Endodermal cell (in vitro differentiated cells): Measurements from ENCODE around the gene MIPOL1. TPM values are rescaled to one million over a fixed set of nuclear protein-coding genes. Genes with fewer than 3 reads are reported as not detected.
"Not testable (repeated sequence)": the region's sequence is repeated elsewhere in the genome, so short reads cannot be mapped to it uniquely, and the experiment has no call there.

Source experiments
- DNase-seq: peaks from one replicate; pipeline ENCODE4 v3.0.0-alpha.2; 2017
- H3K27ac ChIP-seq: 2 replicates; pipeline ENCODE4 v1.5.1; 2013; ENCODE audit warnings: mild to moderate bottlenecking, low read depth, low read length, moderate library complexity
- H3K27me3 ChIP-seq: 2 replicates; pipeline ENCODE4 v1.6.1; 2013; ENCODE audit warnings: mild to moderate bottlenecking, low read length, moderate library complexity; ENCODE audit not compliant: insufficient read depth, control insufficient read depth, poor library complexity, severe bottlenecking
- H3K36me3 ChIP-seq: 2 replicates; pipeline ENCODE4 v1.7.0; 2013; ENCODE audit warnings: mild to moderate bottlenecking, low read length, moderate library complexity; ENCODE audit not compliant: control insufficient read depth, insufficient read depth
- H3K4me1 ChIP-seq: one replicate; pipeline ENCODE4 v1.7.0; 2013; ENCODE audit warnings: low read length; ENCODE audit not compliant: control insufficient read depth, insufficient read depth
- H3K4me3 ChIP-seq: 2 replicates; pipeline ENCODE4 v1.5.1; 2013; ENCODE audit warnings: mild to moderate bottlenecking, low read length, moderate library complexity
- H3K9ac ChIP-seq: 2 replicates; pipeline ENCODE4 v1.6.1; 2013; ENCODE audit warnings: mild to moderate bottlenecking, low read length, moderate library complexity; ENCODE audit not compliant: poor library complexity, severe bottlenecking; ENCODE audit errors: extremely low read depth
- H3K9me3 ChIP-seq: 2 replicates; pipeline ENCODE4 v1.6.1; 2013; ENCODE audit warnings: mild to moderate bottlenecking, low read length, moderate library complexity; ENCODE audit not compliant: control insufficient read depth
- H3K27ac Mint-ChIP-seq: 2 replicates; pipeline ENCODE4 v1.8.0; 2020; ENCODE audit warnings: mixed read lengths
- H3K27me3 Mint-ChIP-seq: 2 replicates; pipeline ENCODE4 v1.8.0; 2021; ENCODE audit warnings: mild to moderate bottlenecking, mixed read lengths; ENCODE audit not compliant: insufficient read depth
- H3K36me3 Mint-ChIP-seq: 2 replicates; pipeline ENCODE4 v1.8.0; 2020; ENCODE audit warnings: low read depth, mixed read lengths
- H3K4me1 Mint-ChIP-seq: 2 replicates; pipeline ENCODE4 v1.8.0; 2020; ENCODE audit warnings: mixed read lengths
- H3K4me3 Mint-ChIP-seq: 2 replicates; pipeline ENCODE4 v1.8.0; 2020; ENCODE audit warnings: mild to moderate bottlenecking, moderate library complexity, mixed read lengths
- H3K9me3 Mint-ChIP-seq: 2 replicates; pipeline ENCODE4 v1.8.0; 2020; ENCODE audit warnings: mild to moderate bottlenecking, mixed read lengths
- WGBS, 2 experiments: methylation state at CpG; one replicate each; pipeline versions ENCODE4 v1.1.5 to v1.1.7; 2013; ENCODE audit warnings: missing lambda C conversion rate in 2 of 2, mixed read lengths in 1 of 2; ENCODE audit not compliant: insufficient coverage in 1 of 2, insufficient read length in 1 of 2; 5-methylcytosine and 5-hydroxymethylcytosine counted together
- total RNA-seq, 2 donors: library from RNA; stranded (reverse); fragmentation: NEBNext Ultra II Directional in 1 of 2; extraction: Animal tissue kit (Norgen Biotek cat#: 25700) in 1 of 2; gene quantifications; 2 replicates in 1 of 2; 3 replicates in 1 of 2; pipeline ENCODE4 v1.2.1, GENCODE V29; 2021
- TF ChIP-seq, protein P1 (sequence below): fragments of 200-600 bp; sonication (generic); conservative IDR thresholded peaks from 2 replicates; pipeline ENCODE4 v1.5.0; 2021; ENCODE audit warnings: antibody characterized with exemption, mild to moderate bottlenecking

Gene MIPOL1
- total RNA-seq, 2 donors from 2014 or later = 22.0 to 28.5 TPM

DNA sequence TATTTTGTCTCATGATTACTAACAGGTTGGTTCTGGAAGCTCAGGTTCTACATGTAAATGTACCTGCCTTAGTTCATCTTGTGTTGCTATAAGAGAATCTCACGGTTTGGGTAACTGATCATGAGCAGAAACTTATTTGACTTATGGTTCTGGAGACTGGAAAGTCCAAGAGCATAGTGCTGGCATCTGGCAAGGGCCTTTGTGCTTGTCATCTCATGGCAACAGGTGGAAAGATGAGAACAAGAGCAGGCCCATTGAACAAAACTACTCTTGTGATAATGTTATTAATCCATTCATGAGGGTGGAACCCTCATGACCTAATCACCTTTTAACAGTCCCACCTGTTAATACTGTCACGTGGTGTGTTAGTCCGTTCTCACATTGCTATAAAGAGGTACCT lies 23.3 kb downstream of the MIPOL1 start:
- 88 to 100% methylated on average over 2 to 3 of the region's 3 CpGs for WGBS, 2 experiments
- H3K4me3 ChIP-seq = no peak overlapping the region
- Mint-ChIP-seq H3K9me3 (peaks cover 52% of the 10 kb centered on the region), H3K4me1 (no peaks in the 10 kb centered on the region), H3K27me3 (no peaks in the 10 kb centered on the region), H3K27ac (no peak overlapping the region), H3K36me3 (peaks cover 31% of the 10 kb centered on the region), H3K4me3 (no peak overlapping the region)
- peaks cover 49% of the 10 kb centered on the region for H3K9me3 ChIP-seq
- no peaks in the 10 kb centered on the region for H3K27me3 ChIP-seq
- no peak for DNase-seq
- TF ChIP-seq, protein P1, sequence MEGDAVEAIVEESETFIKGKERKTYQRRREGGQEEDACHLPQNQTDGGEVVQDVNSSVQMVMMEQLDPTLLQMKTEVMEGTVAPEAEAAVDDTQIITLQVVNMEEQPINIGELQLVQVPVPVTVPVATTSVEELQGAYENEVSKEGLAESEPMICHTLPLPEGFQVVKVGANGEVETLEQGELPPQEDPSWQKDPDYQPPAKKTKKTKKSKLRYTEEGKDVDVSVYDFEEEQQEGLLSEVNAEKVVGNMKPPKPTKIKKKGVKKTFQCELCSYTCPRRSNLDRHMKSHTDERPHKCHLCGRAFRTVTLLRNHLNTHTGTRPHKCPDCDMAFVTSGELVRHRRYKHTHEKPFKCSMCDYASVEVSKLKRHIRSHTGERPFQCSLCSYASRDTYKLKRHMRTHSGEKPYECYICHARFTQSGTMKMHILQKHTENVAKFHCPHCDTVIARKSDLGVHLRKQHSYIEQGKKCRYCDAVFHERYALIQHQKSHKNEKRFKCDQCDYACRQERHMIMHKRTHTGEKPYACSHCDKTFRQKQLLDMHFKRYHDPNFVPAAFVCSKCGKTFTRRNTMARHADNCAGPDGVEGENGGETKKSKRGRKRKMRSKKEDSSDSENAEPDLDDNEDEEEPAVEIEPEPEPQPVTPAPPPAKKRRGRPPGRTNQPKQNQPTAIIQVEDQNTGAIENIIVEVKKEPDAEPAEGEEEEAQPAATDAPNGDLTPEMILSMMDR = no peak
- H3K27ac ChIP-seq = no peak overlapping the region
- peaks cover 9% of the 10 kb centered on the region for H3K36me3 ChIP-seq
- no peak overlapping the region for H3K9ac ChIP-seq
- H3K4me1 ChIP-seq = no peaks in the 10 kb centered on the region

DNA sequence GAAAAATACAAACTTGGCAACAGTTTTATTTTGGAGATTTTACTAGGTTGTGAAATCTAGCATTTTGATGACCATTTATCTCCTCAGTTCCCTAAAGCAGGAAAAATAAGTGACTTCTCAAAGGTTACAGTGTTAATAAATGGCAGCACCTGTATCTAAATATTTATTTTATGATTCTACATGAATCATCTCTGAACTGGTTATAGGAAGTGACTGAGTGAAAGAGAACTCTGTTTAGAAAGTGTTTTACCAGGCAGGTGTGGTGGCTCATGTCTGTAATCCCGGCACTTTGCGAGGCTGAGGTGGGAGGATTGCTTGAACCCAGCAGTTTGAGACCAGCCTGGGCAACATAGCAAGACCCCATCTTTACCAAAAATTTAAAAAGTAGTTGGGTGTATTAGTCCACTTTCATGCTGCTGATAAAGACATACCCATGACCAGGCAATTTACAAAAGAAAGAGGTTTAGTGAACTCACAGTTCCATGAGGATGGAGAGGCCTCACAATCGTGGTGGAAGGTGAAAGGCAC lies 26.3 kb downstream of the MIPOL1 start:
- DNase-seq = no peak
- no peak overlapping the region for H3K9ac ChIP-seq
- TF ChIP-seq, protein P1 = no peak
- Mint-ChIP-seq H3K4me1 (no peaks in the 10 kb centered on the region), H3K36me3 (peaks cover 36% of the 10 kb centered on the region), H3K9me3 (peaks cover 58% of the 10 kb centered on the region), H3K27me3 (no peaks in the 10 kb centered on the region), H3K27ac (no peak overlapping the region), H3K4me3 (no peak overlapping the region)
- H3K4me3 ChIP-seq = peak overlapping the region; percentile 44
- H3K4me1 ChIP-seq = no peaks in the 10 kb centered on the region
- H3K27ac ChIP-seq = no peak overlapping the region
- peaks cover 9% of the 10 kb centered on the region for H3K36me3 ChIP-seq
- no peaks in the 10 kb centered on the region for H3K27me3 ChIP-seq
- peaks cover 52% of the 10 kb centered on the region for H3K9me3 ChIP-seq
- 83 to 97% methylated on average over 2 to 3 of the region's 3 CpGs for WGBS, 2 experiments

DNA sequence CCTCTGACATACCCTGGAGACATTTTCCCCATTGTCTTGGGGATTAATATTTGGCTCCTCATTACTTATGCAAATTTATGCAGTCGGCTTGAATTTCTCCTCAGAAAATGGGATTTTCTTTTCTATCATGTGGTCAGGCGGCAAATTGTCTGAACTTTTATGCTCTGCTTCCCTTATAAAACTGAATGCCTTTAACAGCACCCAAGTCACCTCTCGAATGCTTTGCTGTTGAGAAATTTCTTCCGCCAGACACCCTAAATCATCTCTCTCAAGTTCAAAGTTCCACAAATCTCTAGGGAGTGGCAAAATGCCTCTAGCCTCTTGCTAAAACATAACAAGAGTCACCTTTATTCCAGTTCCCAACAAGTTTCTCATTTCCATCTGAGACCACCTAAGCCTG lies 27.9 kb downstream of the MIPOL1 start:
- not testable (repeated sequence) for H3K4me1 Mint-ChIP-seq, H3K27me3 Mint-ChIP-seq, H3K4me3 ChIP-seq, DNase-seq, H3K27me3 ChIP-seq, H3K27ac ChIP-seq, H3K4me3 Mint-ChIP-seq, H3K27ac Mint-ChIP-seq, H3K4me1 ChIP-seq, H3K36me3 ChIP-seq, H3K9ac ChIP-seq
- peaks cover 57% of the 10 kb centered on the region for H3K9me3 Mint-ChIP-seq
- H3K36me3 Mint-ChIP-seq = peaks cover 36% of the 10 kb centered on the region
- 94 to 100% methylated on average over 4 of the region's 4 CpGs for WGBS, 2 experiments
- H3K9me3 ChIP-seq = peaks cover 49% of the 10 kb centered on the region
